ENCODE data around the gene CALHM6.

Gene CALHM6

GRCh38 chr6:116446399-116446798 is 14.8 kb upstream of the CALHM6 start:
- no peak for DNase-seq

- no peak for DNase-seq
Measured at GRCh38 chr6:116447052-116447451, 14.1 kb upstream of the CALHM6 start.

GRCh38 chr6:116447496-116448011 is 13.6 kb upstream of the CALHM6 start:
- no peak for DNase-seq

- no peak for DNase-seq
Measured at GRCh38 chr6:116449565-116449964, 11.6 kb upstream of the CALHM6 start.

GRCh38 chr6:116450185-116450710 is 10.9 kb upstream of the CALHM6 start:
- no peak for DNase-seq

GRCh38 chr6:116450769-116451740 is 10.1 kb upstream of the CALHM6 start:
- DNase-seq: no peak

GRCh38 chr6:116451916-116452315 is 9.3 kb upstream of the CALHM6 start:
- no peak for DNase-seq

GRCh38 chr6:116452531-116452930 is 8.6 kb upstream of the CALHM6 start:
- DNase-seq: no peak

GRCh38 chr6:116456106-116456505 is 5.1 kb upstream of the CALHM6 start:
- DNase-seq: no peak

GRCh38 chr6:116456927-116457326 is 4.2 kb upstream of the CALHM6 start:
- DNase-seq: no peak

- DNase-seq: no peak
Measured at GRCh38 chr6:116458264-116458663, 2.9 kb upstream of the CALHM6 start.

- no peak for DNase-seq
Measured at GRCh38 chr6:116459927-116460326, 1.2 kb upstream of the CALHM6 start.

GRCh38 chr6:116461932-116462885 is 1.0 kb downstream of the CALHM6 start:
- DNase-seq: peak; percentile 6 to 62 (median 18)

- DNase-seq: no peak
Measured at GRCh38 chr6:116463301-116463700, 2.1 kb downstream of the CALHM6 start.

- DNase-seq: peak in 1 of 6 experiments; percentile 1
Measured at GRCh38 chr6:116465246-116465645, 4.1 kb downstream of the CALHM6 start.

- DNase-seq: no peak
Measured at GRCh38 chr6:116467096-116467495, 5.9 kb downstream of the CALHM6 start.

- DNase-seq: peak in 1 of 6 experiments; percentile 2
Measured at GRCh38 chr6:116467514-116467913, 6.3 kb downstream of the CALHM6 start.

GRCh38 chr6:116468293-116468692 is 7.1 kb downstream of the CALHM6 start:
- DNase-seq: no peak

GRCh38 chr6:116471531-116471930 is 10.4 kb downstream of the CALHM6 start:
- no peak for DNase-seq

- DNase-seq: no peak
Measured at GRCh38 chr6:116472706-116473105, 11.5 kb downstream of the CALHM6 start.

- DNase-seq: no peak
Measured at GRCh38 chr6:116475141-116475540, 14.0 kb downstream of the CALHM6 start.

- DNase-seq: peak in 2 of 6 experiments; percentile 20 to 23
Measured at GRCh38 chr6:116476002-116476678, 15.0 kb downstream of the CALHM6 start.
